WTC11 (cell line): ENCODE data around the gene SLBP. TPM values are rescaled to one million over a fixed set of nuclear protein-coding genes. Genes with fewer than 3 reads are reported as not detected.

Experiments
- total RNA-seq: library from RNA; stranded (reverse); gene quantifications from 3 replicates; pipeline ENCODE4 v1.2.3, GENCODE V29; 2021
- TF ChIP-seq, protein P1 (sequence below): fragments of 250-450 bp; sonication (Bioruptor Pico); IDR thresholded peaks from 2 replicates; pipeline ENCODE4 v1.9.0; 2021; ENCODE audit warnings: mild to moderate bottlenecking, borderline replicate concordance

The SLBP gene
- total RNA-seq, 1 experiment from 2014 or later: 40.2 TPM

DNA sequence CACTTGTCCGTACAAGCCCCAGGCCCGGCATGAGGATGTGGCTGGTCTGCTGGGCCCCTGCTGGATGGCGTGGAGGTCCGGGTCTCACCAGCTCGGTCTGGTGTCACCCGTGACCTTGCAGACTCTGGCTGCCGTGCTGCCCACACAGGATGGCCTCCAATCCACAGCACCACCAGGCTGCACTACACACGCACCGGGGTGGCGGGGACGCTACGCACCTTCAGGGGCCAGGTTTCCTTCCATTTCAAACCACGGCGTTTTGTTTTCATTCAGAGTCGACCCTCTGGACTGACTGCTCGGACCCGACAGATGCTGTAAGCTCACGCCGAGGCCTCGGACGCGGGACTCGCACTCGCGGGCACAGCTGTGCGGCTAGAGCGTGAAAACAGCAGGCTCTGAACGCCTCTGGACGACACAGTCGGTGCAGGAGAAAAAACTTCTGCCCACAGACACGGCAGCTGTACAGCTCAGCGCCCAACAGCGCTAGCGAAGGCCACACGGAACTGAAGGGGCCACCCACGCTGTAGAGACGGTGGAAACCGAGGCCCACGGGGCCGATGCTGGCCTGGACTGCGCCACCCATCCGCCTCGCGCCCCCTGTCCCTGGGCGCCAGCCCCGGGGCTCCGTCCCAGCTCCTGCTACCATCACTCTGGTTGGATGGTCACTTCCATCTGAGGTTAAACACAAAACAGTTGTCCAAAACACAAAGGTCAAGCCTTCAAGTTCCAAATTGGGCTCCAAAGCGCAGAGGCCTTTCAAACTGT lies 68.0 kb downstream of the SLBP start (continued):
- TF ChIP-seq, protein P1, sequence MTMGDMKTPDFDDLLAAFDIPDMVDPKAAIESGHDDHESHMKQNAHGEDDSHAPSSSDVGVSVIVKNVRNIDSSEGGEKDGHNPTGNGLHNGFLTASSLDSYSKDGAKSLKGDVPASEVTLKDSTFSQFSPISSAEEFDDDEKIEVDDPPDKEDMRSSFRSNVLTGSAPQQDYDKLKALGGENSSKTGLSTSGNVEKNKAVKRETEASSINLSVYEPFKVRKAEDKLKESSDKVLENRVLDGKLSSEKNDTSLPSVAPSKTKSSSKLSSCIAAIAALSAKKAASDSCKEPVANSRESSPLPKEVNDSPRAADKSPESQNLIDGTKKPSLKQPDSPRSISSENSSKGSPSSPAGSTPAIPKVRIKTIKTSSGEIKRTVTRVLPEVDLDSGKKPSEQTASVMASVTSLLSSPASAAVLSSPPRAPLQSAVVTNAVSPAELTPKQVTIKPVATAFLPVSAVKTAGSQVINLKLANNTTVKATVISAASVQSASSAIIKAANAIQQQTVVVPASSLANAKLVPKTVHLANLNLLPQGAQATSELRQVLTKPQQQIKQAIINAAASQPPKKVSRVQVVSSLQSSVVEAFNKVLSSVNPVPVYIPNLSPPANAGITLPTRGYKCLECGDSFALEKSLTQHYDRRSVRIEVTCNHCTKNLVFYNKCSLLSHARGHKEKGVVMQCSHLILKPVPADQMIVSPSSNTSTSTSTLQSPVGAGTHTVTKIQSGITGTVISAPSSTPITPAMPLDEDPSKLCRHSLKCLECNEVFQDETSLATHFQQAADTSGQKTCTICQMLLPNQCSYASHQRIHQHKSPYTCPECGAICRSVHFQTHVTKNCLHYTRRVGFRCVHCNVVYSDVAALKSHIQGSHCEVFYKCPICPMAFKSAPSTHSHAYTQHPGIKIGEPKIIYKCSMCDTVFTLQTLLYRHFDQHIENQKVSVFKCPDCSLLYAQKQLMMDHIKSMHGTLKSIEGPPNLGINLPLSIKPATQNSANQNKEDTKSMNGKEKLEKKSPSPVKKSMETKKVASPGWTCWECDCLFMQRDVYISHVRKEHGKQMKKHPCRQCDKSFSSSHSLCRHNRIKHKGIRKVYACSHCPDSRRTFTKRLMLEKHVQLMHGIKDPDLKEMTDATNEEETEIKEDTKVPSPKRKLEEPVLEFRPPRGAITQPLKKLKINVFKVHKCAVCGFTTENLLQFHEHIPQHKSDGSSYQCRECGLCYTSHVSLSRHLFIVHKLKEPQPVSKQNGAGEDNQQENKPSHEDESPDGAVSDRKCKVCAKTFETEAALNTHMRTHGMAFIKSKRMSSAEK (CRISPR knock-in tag): no peak

Other genes with a start within 250 kb of the SLBP start
- gene FAM53A, start 28.0 kb downstream of the SLBP start, total RNA-seq: 2.9 to 5.2 TPM (median 5.1 TPM) in 3 replicates
- 44.2 to 54.9 TPM (median 48.7 TPM) in 3 replicates for gene TMEM129, start 9.0 kb upstream of the SLBP start, total RNA-seq
- gene TACC3, start 9.2 kb upstream of the SLBP start, total RNA-seq: 161 to 207 TPM (median 165 TPM) in 3 replicates
- gene FGFR3, start 81.0 kb upstream of the SLBP start, total RNA-seq: 18.2 to 19.9 TPM (median 19.7 TPM) in 3 replicates
- 45.0 to 66.7 TPM (median 47.7 TPM) in 3 replicates for gene LETM1, start 143.8 kb upstream of the SLBP start, total RNA-seq
- gene NSD2, start 159.1 kb upstream of the SLBP start, total RNA-seq: 113 to 128 TPM (median 119 TPM) in 3 replicates